Vagina (tissue), 2 donors: Measurements from ENCODE around the gene CACTIN.

Experiments used
- CTCF ChIP-seq, 3 experiments: fragments of 450-650 bp in 2 of 3; fragments of 200-600 bp in 1 of 3; sonication (generic) in 1 of 3; IDR thresholded peaks; one replicate each; pipeline ENCODE4 v1.5.1; 2017 to 2019; ENCODE audit warnings: antibody characterized with exemption in 3 of 3, mild to moderate bottlenecking in 2 of 3, moderate library complexity in 2 of 3
- POLR2AphosphoS5 ChIP-seq, 2 donors: sonication (generic); formaldehyde crosslinking; IDR thresholded peaks; one replicate each; pipeline ENCODE4 v1.9.0; 2017; ENCODE audit warnings: antibody characterized with exemption in 2 of 2, mild to moderate bottlenecking in 2 of 2, low read depth in 1 of 2; ENCODE audit not compliant: insufficient read depth in 1 of 2

- no peak for TF ChIP-seq CTCF (IDR thresholded peaks at IDR 0.05)
- TF ChIP-seq POLR2AphosphoS5 (IDR thresholded peaks at IDR 0.05; ENCODE audit: insufficient read depth in 1 of 2, low read depth in 1 of 2): no peak
Measured at GRCh38 chr19:3643674-3644313, 17.2 kb upstream of the CACTIN start.
